HFF-Myc (cell line): ENCODE data around the gene MFRP.
A peak's percentile ranks its signal among the peaks of the same experiment; 100 is the strongest.

Experiments used
- DNase-seq: peaks from one replicate; pipeline ENCODE4 v3.0.0-alpha.2; 2011; ENCODE audit warnings: low read depth; ENCODE audit errors: extremely low read depth
- H3K4me3 ChIP-seq: replicated peaks from 2 replicates; pipeline ENCODE4 v1.5.1; 2011; ENCODE audit warnings: low read depth, mild to moderate bottlenecking, control low read depth, low read length
- TF ChIP-seq, protein P1 (sequence below): IDR thresholded peaks from 2 replicates; pipeline ENCODE4 v1.5.1; 2012; ENCODE audit warnings: mild to moderate bottlenecking, low read depth, low read length, control low read depth; ENCODE audit errors: missing control alignments

The MFRP gene

DNA sequence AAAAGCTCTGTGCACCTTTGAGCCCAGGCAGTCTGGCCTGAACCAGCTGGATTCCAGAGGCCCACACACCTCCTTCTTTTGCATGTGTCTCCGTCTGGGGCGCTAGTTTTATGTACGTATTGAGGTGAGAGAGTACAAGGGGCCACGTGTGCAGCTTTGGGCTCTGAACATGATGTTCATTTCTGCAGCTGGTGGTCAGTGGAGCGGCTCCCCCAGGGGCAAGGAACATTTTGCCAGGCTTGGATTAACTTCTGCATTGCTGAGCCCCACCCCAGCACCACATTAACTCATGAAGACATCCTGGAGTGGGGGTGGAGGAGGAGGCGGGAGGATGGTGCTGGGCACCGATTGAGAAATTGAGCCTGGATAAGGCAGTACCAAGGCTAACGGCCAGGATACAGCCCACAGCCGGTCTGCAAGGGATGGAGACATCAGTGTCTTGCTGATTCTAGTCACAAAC lies 21.2 kb upstream of the MFRP start:
- DNase-seq: no peak
- TF ChIP-seq, protein P1, sequence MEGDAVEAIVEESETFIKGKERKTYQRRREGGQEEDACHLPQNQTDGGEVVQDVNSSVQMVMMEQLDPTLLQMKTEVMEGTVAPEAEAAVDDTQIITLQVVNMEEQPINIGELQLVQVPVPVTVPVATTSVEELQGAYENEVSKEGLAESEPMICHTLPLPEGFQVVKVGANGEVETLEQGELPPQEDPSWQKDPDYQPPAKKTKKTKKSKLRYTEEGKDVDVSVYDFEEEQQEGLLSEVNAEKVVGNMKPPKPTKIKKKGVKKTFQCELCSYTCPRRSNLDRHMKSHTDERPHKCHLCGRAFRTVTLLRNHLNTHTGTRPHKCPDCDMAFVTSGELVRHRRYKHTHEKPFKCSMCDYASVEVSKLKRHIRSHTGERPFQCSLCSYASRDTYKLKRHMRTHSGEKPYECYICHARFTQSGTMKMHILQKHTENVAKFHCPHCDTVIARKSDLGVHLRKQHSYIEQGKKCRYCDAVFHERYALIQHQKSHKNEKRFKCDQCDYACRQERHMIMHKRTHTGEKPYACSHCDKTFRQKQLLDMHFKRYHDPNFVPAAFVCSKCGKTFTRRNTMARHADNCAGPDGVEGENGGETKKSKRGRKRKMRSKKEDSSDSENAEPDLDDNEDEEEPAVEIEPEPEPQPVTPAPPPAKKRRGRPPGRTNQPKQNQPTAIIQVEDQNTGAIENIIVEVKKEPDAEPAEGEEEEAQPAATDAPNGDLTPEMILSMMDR: no peak
- no peak overlapping the region for H3K4me3 ChIP-seq

DNA sequence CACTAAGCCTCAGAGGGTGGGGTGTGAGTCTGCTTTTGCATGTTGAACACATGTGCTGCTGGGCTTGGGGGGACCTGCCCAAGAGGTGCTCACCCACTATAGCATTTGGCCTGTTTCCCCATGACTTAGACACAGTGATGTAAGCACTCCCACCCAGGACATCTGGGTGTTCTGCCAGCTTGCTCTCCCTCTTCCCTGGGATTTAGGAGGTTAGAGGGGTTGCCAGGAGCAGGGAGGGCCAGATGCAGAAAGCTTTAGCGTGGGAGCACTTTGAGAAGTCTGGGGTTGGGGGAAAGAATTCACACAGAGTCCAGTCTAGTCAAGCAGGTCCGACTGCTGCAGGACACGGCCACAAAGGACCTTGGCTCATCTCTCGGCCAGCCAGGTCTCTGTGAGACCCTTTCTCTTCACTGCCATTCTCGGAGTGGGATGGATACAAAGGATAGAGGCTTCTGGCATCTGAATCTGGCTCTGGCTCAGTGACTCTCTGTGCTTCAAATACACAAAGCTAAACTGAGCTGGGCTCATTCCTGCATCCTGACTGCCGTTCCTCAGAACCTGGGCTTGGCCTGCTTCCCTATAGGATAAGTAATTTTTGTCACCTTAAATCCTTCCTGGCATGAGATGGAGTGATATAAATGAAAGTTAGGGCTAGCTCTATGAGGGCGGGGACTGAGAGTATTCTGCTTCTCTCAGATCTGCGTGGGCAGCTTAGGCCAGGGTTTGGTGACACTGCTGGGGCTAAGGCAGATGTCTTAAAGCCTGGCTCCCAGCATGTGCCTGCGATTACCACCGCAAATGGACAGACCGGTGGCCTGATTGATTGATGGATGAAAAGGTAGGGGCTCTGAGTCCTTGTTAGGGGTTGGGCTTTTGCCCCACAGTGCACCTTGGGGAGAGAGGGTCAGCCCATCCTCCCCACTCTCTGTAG lies 20.4 kb upstream of the MFRP start:
- TF ChIP-seq, protein P1: no peak
- DNase-seq: no peak
- H3K4me3 ChIP-seq: no peak overlapping the region

DNA sequence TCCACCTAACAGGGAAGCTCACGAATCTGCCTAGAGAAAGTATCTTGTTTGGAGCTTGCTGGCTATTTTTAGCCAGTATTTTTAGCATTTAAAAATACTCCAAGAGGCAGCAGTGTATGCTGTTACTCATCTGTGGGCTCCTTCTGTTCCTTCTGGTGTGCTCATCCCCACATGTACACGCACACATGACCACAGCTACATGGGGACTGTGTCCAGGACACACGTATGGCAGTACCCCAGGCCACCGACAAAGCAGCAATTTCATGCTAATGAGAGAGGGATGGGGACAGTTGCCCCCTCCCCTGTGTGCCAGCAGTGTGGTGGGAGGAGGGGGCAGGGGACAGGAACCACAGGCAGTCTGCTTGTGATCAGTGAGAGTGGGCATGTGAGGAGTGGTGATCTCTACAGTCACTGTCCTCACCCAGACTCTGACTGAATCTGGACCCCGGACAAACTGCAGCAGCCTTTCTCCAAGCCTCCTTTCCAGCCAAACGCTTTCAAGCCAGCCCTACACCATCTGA lies 18.6 kb upstream of the MFRP start:
- no peak for DNase-seq
- H3K4me3 ChIP-seq: no peak overlapping the region
- TF ChIP-seq, protein P1: no peak

DNA sequence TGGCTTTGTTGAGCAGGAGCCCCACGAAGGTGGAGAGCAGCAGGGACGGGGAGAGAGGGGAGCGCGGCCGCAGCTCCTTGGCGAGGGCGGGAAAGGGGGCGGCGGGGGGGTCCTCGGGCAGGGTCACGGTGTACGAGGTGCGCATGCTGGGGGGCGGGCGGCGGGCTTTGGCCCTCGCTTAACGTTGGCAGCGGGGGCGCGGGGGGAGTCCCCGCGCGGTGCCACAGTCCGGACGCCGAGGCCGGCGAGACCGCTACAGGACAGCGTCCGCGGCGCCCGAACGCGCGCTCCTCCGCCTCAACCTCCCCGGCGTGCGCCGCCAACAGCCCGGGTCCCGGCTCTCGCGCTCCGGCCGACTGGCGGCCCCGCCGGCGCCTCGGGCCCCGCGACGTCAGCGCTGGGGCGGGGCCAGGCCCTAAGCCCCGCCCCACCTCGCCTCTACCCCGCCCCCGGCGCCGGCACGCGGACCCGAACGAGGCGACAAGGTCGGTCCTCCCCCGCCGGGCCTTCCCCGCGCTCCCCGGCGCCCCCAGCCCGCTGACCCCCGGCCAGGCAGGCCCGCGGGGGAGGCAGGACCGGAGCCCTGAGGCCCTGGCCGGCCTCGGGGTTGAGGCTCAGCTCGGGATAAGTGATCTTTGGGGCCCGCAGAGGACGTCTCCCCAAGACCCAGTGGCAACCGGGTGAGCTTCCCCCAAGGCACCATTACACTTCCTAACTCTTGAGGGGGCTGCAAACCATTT lies 17.5 kb upstream of the MFRP start:
- TF ChIP-seq, protein P1: no peak
- peak overlapping the region; percentile 13; the same call in 1 of the 2 replicates for H3K4me3 ChIP-seq
- no peak for DNase-seq

DNA sequence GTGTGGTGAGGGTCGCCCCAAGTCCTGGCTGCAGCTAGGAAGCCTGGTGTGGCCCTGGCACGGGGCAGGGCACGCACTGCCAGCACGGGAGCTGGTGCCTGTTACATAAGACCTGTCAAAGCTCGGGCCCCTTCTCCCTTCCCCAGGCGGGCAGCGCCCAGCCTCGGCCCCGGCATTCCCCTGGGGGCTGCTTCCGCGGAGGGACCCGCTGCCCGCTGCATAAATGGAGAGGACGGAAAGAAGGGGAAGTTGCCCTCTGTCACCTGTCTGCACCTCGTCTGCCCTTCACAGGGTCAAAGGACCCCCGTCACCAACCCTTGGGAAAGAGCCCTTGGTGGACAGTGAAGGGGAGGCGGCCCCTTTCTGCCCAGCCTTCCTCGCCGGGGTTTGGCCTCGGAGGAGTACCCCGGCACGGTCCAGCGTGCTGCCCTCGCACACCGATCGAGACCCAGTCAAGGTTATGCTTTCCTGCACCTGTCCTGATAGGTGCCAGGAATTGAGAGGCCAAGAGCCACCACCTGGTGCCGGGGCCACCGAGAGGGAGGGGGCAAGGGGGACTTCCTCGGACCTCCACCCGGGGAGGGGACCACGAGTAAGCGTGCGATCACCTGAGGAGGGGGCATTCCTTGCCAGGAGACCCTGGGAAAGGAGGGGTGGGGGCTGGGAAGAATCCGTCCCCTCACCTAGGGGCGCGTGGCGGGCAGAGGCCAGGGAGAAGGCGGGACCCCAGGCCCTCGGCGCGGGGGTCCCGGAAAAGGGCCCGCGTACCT lies 16.8 kb upstream of the MFRP start:
- TF ChIP-seq, protein P1: no peak
- no peak for DNase-seq
- H3K4me3 ChIP-seq: peak overlapping the region; percentile 13; the same call in 1 of the 2 replicates

DNA sequence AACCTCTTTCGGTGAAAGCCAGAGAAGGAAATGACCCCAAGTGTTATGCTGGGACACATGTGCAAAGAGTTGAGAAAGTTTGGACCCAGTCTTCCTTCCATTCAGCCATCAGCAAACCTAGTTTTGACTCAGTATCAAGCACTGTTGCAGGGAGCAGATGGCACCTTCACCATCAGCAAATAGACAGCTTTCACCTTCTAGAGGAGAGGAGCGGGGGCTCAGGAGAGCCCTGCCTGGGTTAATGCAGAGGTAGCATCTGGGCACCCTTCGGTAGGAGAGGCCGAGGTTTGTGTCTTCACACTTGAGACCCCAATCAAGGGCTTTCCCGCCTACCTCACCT lies 16.2 kb upstream of the MFRP start:
- H3K4me3 ChIP-seq: no peak overlapping the region
- DNase-seq: no peak
- TF ChIP-seq, protein P1: no peak
